Hepatocyte (in vitro differentiated cells): ENCODE results near the gene AKNAD1.

Source experiments
- CTCF ChIP-seq: fragments of 200-600 bp; sonication (generic); IDR thresholded peaks from 2 replicates; pipeline ENCODE4 v1.5.1; 2016; ENCODE audit warnings: antibody characterized with exemption, mild to moderate bottlenecking; ENCODE audit not compliant: poor library complexity
- EZH2 ChIP-seq: fragments of 200-600 bp; sonication (generic); IDR thresholded peaks from 2 replicates; pipeline ENCODE4 v1.6.1; 2016; ENCODE audit warnings: antibody characterized with exemption, mild to moderate bottlenecking, borderline replicate concordance
- EZH2phosphoT487 ChIP-seq: fragments of 200-600 bp; sonication (generic); IDR thresholded peaks from one replicate; pipeline ENCODE4 v1.6.1; 2018; ENCODE audit warnings: antibody characterized with exemption, mild to moderate bottlenecking, low read depth, moderate library complexity; ENCODE audit not compliant: unreplicated experiment, severe bottlenecking

- TF ChIP-seq CTCF, result no peak
- no peak for TF ChIP-seq EZH2phosphoT487
- TF ChIP-seq EZH2, result no peak
Observed at GRCh38 chr1:108881369-108881768, 24.5 kb upstream of the AKNAD1 start.
